WTC11 (cell line): ENCODE results near the gene GABRR3. TPM values are rescaled to one million over a fixed set of nuclear protein-coding genes. Genes with fewer than 3 reads are reported as not detected.

Source experiments
- ATAC-seq: fragments of 200-7000 bp; cut with Tn5 transposase; 2 replicates; pipeline ENCODE4 v1.10.0; 2021; ENCODE audit warnings: mild to moderate bottlenecking, moderate library complexity
- CTCF ChIA-PET: fragments of 300-600 bp; sonication (Branson Sonifier 250); formaldehyde crosslinking; loops from one replicate; lab custom pipeline; 2021; ENCODE audit warnings: antibody characterized with exemption; lab: Charles Lee
- POLR2A ChIA-PET: fragments of 350-600 bp; sonication (Branson Sonifier 250); formaldehyde crosslinking; loops from one replicate; lab custom pipeline; 2021; ENCODE audit warnings: antibody characterized with exemption; lab: Charles Lee
- DNase-seq: peaks from one replicate; pipeline ENCODE4 v3.0.0; 2021; ENCODE audit warnings: low spot score
- H3K27ac Mint-ChIP-seq: 2 replicates; pipeline ENCODE4 v1.8.0; 2021; ENCODE audit warnings: mixed read lengths
- H3K27me3 Mint-ChIP-seq: 2 replicates; pipeline ENCODE4 v1.8.0; 2021; ENCODE audit warnings: low read depth, mild to moderate bottlenecking, moderate library complexity, mixed read lengths
- H3K36me3 Mint-ChIP-seq: 2 replicates; pipeline ENCODE4 v1.8.0; 2021; ENCODE audit warnings: mixed read lengths
- H3K4me1 Mint-ChIP-seq: 2 replicates; pipeline ENCODE4 v1.8.0; 2022; ENCODE audit warnings: mixed read lengths
- H3K4me3 Mint-ChIP-seq: 2 replicates; pipeline ENCODE4 v1.8.0; 2021; ENCODE audit warnings: mild to moderate bottlenecking, moderate library complexity, mixed read lengths
- H3K9me3 Mint-ChIP-seq: 2 replicates; pipeline ENCODE4 v1.8.0; 2021; ENCODE audit warnings: mixed read lengths
- ATF3 ChIP-seq: sonication (generic); formaldehyde crosslinking; conservative IDR thresholded peaks from 2 replicates; pipeline ENCODE4 v1.8.1; 2022; ENCODE audit warnings: mild to moderate bottlenecking, missing genetic modification reagents
- ATF6 ChIP-seq: sonication (generic); formaldehyde crosslinking; IDR thresholded peaks from 2 replicates; pipeline ENCODE4 v1.8.1; 2023; ENCODE audit warnings: mild to moderate bottlenecking, missing genetic modification reagents
- CREM ChIP-seq: sonication (generic); formaldehyde crosslinking; IDR thresholded peaks from 2 replicates; pipeline ENCODE4 v1.8.1; 2022; ENCODE audit warnings: mild to moderate bottlenecking, missing genetic modification reagents, moderate library complexity
- ESRRA ChIP-seq: sonication (generic); formaldehyde crosslinking; IDR thresholded peaks from 2 replicates; pipeline ENCODE4 v1.8.1; 2022; ENCODE audit warnings: mild to moderate bottlenecking, missing genetic modification reagents, borderline replicate concordance
- FOXP1 ChIP-seq: sonication (generic); formaldehyde crosslinking; IDR thresholded peaks from 2 replicates; pipeline ENCODE4 v1.8.0; 2022; ENCODE audit warnings: missing genetic modification reagents, mild to moderate bottlenecking, moderate library complexity, borderline replicate concordance
- GRHL2 ChIP-seq: fragments of 250-450 bp; sonication (Bioruptor Pico); IDR thresholded peaks from 2 replicates; pipeline ENCODE4 v1.8.0; 2022; ENCODE audit warnings: mild to moderate bottlenecking, moderate library complexity; ENCODE audit not compliant: insufficient replicate concordance, severe bottlenecking
- IRF1 ChIP-seq: sonication (generic); formaldehyde crosslinking; IDR thresholded peaks from 2 replicates; pipeline ENCODE4 v1.8.0; 2023; ENCODE audit warnings: missing genetic modification reagents
- MXD4 ChIP-seq: fragments of 250-450 bp; sonication (Bioruptor Pico); IDR thresholded peaks from 2 replicates; pipeline ENCODE4 v1.8.0; 2021; ENCODE audit warnings: mild to moderate bottlenecking, moderate library complexity, borderline replicate concordance
- NFYB ChIP-seq: sonication (generic); formaldehyde crosslinking; conservative IDR thresholded peaks from 2 replicates; pipeline ENCODE4 v1.8.0; 2022; ENCODE audit warnings: low read depth, missing genetic modification reagents
- OVOL2 ChIP-seq: fragments of 250-450 bp; sonication (Bioruptor Pico); IDR thresholded peaks from 2 replicates; pipeline ENCODE4 v1.9.0; 2021; ENCODE audit warnings: mild to moderate bottlenecking, borderline replicate concordance
- TEAD1 ChIP-seq: sonication (generic); formaldehyde crosslinking; IDR thresholded peaks from 2 replicates; pipeline ENCODE4 v1.8.0; 2022; ENCODE audit warnings: mild to moderate bottlenecking, missing genetic modification reagents
- TEAD4 ChIP-seq: sonication (generic); formaldehyde crosslinking; IDR thresholded peaks from 2 replicates; pipeline ENCODE4 v1.8.0; 2022; ENCODE audit warnings: mild to moderate bottlenecking, missing genetic modification reagents
- USF2 ChIP-seq: sonication (generic); formaldehyde crosslinking; IDR thresholded peaks from 2 replicates; pipeline ENCODE4 v1.8.1; 2023; ENCODE audit warnings: mild to moderate bottlenecking, missing genetic modification reagents, moderate library complexity
- ZNF121 ChIP-seq: sonication (generic); formaldehyde crosslinking; IDR thresholded peaks from 2 replicates; pipeline ENCODE4 v1.8.0; 2023; ENCODE audit warnings: missing genetic modification reagents
- ZNF138 ChIP-seq: sonication (generic); formaldehyde crosslinking; conservative IDR thresholded peaks from 2 replicates; pipeline ENCODE4 v1.8.1; 2022; ENCODE audit warnings: mild to moderate bottlenecking, moderate library complexity, missing genetic modification reagents
- ZNF232 ChIP-seq: sonication (generic); formaldehyde crosslinking; IDR thresholded peaks from 2 replicates; pipeline ENCODE4 v1.8.0; 2022; ENCODE audit warnings: mild to moderate bottlenecking, missing genetic modification reagents
- ZNF281 ChIP-seq: sonication (generic); formaldehyde crosslinking; IDR thresholded peaks from 2 replicates; pipeline ENCODE4 v1.8.0; 2023; ENCODE audit warnings: mild to moderate bottlenecking, missing genetic modification reagents
- ZNF396 ChIP-seq: fragments of 250-450 bp; sonication (Bioruptor Pico); IDR thresholded peaks from 2 replicates; pipeline ENCODE4 v1.8.0; 2021; ENCODE audit warnings: mild to moderate bottlenecking, moderate library complexity, borderline replicate concordance
- ZNF416 ChIP-seq: fragments of 250-450 bp; sonication (Bioruptor Pico); IDR thresholded peaks from 2 replicates; pipeline ENCODE4 v1.9.0; 2021; ENCODE audit warnings: mild to moderate bottlenecking, inconsistent platforms
- ZNF532 ChIP-seq: fragments of 250-450 bp; sonication (Bioruptor Pico); IDR thresholded peaks from 2 replicates; pipeline ENCODE4 v1.9.0; 2021; ENCODE audit warnings: mild to moderate bottlenecking, borderline replicate concordance
- ZNF671 ChIP-seq: fragments of 250-450 bp; sonication (Bioruptor Pico); IDR thresholded peaks from 2 replicates; pipeline ENCODE4 v1.8.0; 2021; ENCODE audit warnings: mild to moderate bottlenecking
- total RNA-seq: library from RNA; stranded (reverse); gene quantifications from 3 replicates; pipeline ENCODE4 v1.2.3, GENCODE V29; 2021

Gene GABRR3
- total RNA-seq, 1 experiment from 2014 or later: not detected

GRCh38 chr3:97996988-97997387, 38.1 kb downstream of the GABRR3 start:
- no peak for ATAC-seq
- CTCF ChIA-PET: no interaction called here
- no peak overlapping the region for H3K4me3 Mint-ChIP-seq
- no peaks in the 10 kb centered on the region for H3K27me3 Mint-ChIP-seq
- H3K9me3 Mint-ChIP-seq: no peaks in the 10 kb centered on the region
- no peak overlapping the region for H3K27ac Mint-ChIP-seq
- POLR2A ChIA-PET: no interaction called here
- no peaks in the 10 kb centered on the region for H3K36me3 Mint-ChIP-seq
- H3K4me1 Mint-ChIP-seq: peaks cover 26% of the 10 kb centered on the region
- no peak for DNase-seq
- TF ChIP-seq GRHL2: no peak
- TF ChIP-seq ZNF396 (CRISPR knock-in tag): no peak
- TF ChIP-seq ESRRA: no peak
- TF ChIP-seq CREM: no peak
- TF ChIP-seq ATF6 (CRISPR knock-in tag): no peak
- TF ChIP-seq TEAD4 (CRISPR knock-in tag): no peak
- TF ChIP-seq ZNF671 (CRISPR knock-in tag): no peak
- no peak for TF ChIP-seq ZNF232 (CRISPR knock-in tag)
- TF ChIP-seq FOXP1 (CRISPR knock-in tag): no peak
- TF ChIP-seq TEAD1 (CRISPR knock-in tag): no peak
- no peak for TF ChIP-seq NFYB
- TF ChIP-seq ZNF416 (CRISPR knock-in tag): no peak

GRCh38 chr3:97994328-97994945, 40.7 kb downstream of the GABRR3 start:
- CTCF ChIA-PET: interaction anchor here (1.1 kb wide), 1 partner anchor 29 kb away, joined by 3 read pairs; no protein-coding TSS in a partner anchor
- Mint-ChIP-seq H3K4me3 (no peak overlapping the region), H3K36me3 (no peaks in the 10 kb centered on the region), H3K4me1 (peaks cover 25% of the 10 kb centered on the region), H3K27ac (no peak overlapping the region), H3K27me3 (no peaks in the 10 kb centered on the region), H3K9me3 (no peaks in the 10 kb centered on the region)
- ATAC-seq (no peak), DNase-seq (no peak)
- POLR2A ChIA-PET: no interaction called here
- TF ChIP-seq ZNF532 (CRISPR knock-in tag): no peak
- no peak for TF ChIP-seq USF2 (CRISPR knock-in tag)
- TF ChIP-seq ATF3: no peak

GRCh38 chr3:97993526-97993925, 41.6 kb downstream of the GABRR3 start:
- CTCF ChIA-PET: interaction anchor here (0.7 kb wide), 1 partner anchor 29 kb away, joined by 5 read pairs; no protein-coding TSS in a partner anchor
- no peak overlapping the region for H3K4me3 Mint-ChIP-seq
- H3K4me1 Mint-ChIP-seq: peaks cover 25% of the 10 kb centered on the region
- POLR2A ChIA-PET: no interaction called here
- no peaks in the 10 kb centered on the region for H3K36me3 Mint-ChIP-seq
- H3K27me3 Mint-ChIP-seq: no peaks in the 10 kb centered on the region
- H3K27ac Mint-ChIP-seq: peak overlapping the region; percentile 23; the same call in 1 of the 2 replicates
- peaks cover 3% of the 10 kb centered on the region for H3K9me3 Mint-ChIP-seq
- DNase-seq (no peak), ATAC-seq (peak; percentile 55)
- no peak for TF ChIP-seq IRF1 (CRISPR knock-in tag)
- no peak for TF ChIP-seq MXD4 (CRISPR knock-in tag)
- TF ChIP-seq OVOL2 (CRISPR knock-in tag): no peak
- TF ChIP-seq ZNF281: no peak
- no peak for TF ChIP-seq ZNF138
- TF ChIP-seq ZNF121 (CRISPR knock-in tag): no peak
